GM12878 (cell line): ENCODE measurements around the gene CTAGE9.

Experiments used
- CTCF ChIP-seq, 3 experiments: IDR thresholded peaks in 2 of 3; conservative IDR thresholded peaks in 1 of 3; 2 replicates each; pipeline ENCODE4 v1.5.1; 2011; ENCODE audit warnings: low read depth in 3 of 3, low read length in 3 of 3, mild to moderate bottlenecking in 3 of 3, control low read depth in 2 of 3, moderate library complexity in 2 of 3, inconsistent platforms in 1 of 3, mixed read lengths in 1 of 3; ENCODE audit not compliant: control insufficient read depth in 2 of 3, insufficient read depth in 1 of 3; ENCODE audit errors: extremely low read depth in 1 of 3
- EP300 ChIP-seq, 2 experiments: fragments of 150-350 bp in 1 of 2; IDR thresholded peaks; 2 replicates each; pipeline ENCODE4 v1.6.1; 2011 to 2012; ENCODE audit warnings: low read depth in 2 of 2, low read length in 2 of 2, borderline replicate concordance in 1 of 2, improper control_type of control experiment in 1 of 2, inconsistent platforms in 1 of 2; ENCODE audit not compliant: control insufficient read depth in 1 of 2
- POLR2A ChIP-seq: IDR thresholded peaks from 2 replicates; pipeline ENCODE4 v1.6.1; 2011; ENCODE audit warnings: low read depth, mild to moderate bottlenecking, low read length
- POLR2AphosphoS5 ChIP-seq: IDR thresholded peaks from 2 replicates; pipeline ENCODE4 v1.6.1; 2011; ENCODE audit warnings: mild to moderate bottlenecking, low read length, inconsistent platforms
- RB1 ChIP-seq: fragments of 450-650 bp; formaldehyde crosslinking; IDR thresholded peaks from 2 replicates; pipeline ENCODE4 v1.6.1; 2017; ENCODE audit warnings: mild to moderate bottlenecking, borderline replicate concordance
- SMARCA5 ChIP-seq: fragments of 450-650 bp; IDR thresholded peaks from 2 replicates; pipeline ENCODE4 v1.6.1; 2017; ENCODE audit warnings: mild to moderate bottlenecking
- SREBF2 ChIP-seq: IDR thresholded peaks from 2 replicates; pipeline ENCODE4 v1.6.1; 2012; ENCODE audit warnings: mild to moderate bottlenecking, low read length
- ZNF217 ChIP-seq: fragments of 450-650 bp; IDR thresholded peaks from 2 replicates; pipeline ENCODE4 v1.6.1; 2017; ENCODE audit warnings: antibody characterized with exemption, mild to moderate bottlenecking
- ZNF592 ChIP-seq: fragments of 450-650 bp; IDR thresholded peaks from 2 replicates; pipeline ENCODE4 v1.6.1; 2017; ENCODE audit warnings: mild to moderate bottlenecking, moderate library complexity
- ZSCAN29 ChIP-seq: fragments of 450-650 bp; IDR thresholded peaks from 2 replicates; pipeline ENCODE4 v1.6.1; 2017; ENCODE audit warnings: mild to moderate bottlenecking, moderate library complexity
- TF ChIP-seq, protein P1 (sequence below): IDR thresholded peaks from 2 replicates; pipeline ENCODE4 v1.6.1; 2012; ENCODE audit warnings: low read depth, low read length, improper control_type of control experiment

- TF ChIP-seq CTCF (IDR thresholded peaks at IDR 0.05 in 2 of 3, conservative IDR thresholded peaks at IDR 0.05 in 1 of 3; ENCODE audit: control insufficient read depth in 2 of 3, extremely low read depth in 1 of 3, insufficient read depth in 1 of 3, low read depth in 3 of 3, low read length in 3 of 3) (no peak), ZNF592 (no peak), SMARCA5 (no peak), ZSCAN29 (no peak), ZNF217 (peak; percentile 100), SREBF2 (no peak), EP300 (IDR thresholded peaks at IDR 0.05; ENCODE audit: borderline replicate concordance in 1 of 2, control insufficient read depth in 1 of 2, low read depth in 2 of 2, low read length in 2 of 2) (no peak), RB1 (no peak), POLR2A (no peak), POLR2AphosphoS5 (no peak)
- TF ChIP-seq, protein P1, sequence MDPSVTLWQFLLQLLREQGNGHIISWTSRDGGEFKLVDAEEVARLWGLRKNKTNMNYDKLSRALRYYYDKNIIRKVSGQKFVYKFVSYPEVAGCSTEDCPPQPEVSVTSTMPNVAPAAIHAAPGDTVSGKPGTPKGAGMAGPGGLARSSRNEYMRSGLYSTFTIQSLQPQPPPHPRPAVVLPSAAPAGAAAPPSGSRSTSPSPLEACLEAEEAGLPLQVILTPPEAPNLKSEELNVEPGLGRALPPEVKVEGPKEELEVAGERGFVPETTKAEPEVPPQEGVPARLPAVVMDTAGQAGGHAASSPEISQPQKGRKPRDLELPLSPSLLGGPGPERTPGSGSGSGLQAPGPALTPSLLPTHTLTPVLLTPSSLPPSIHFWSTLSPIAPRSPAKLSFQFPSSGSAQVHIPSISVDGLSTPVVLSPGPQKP: no peak
These were observed 22.5 kb downstream of the CTAGE9 start for GRCh38 chr6:131688286-131688685.
